Esophagus squamous epithelium (tissue), 5 donors: ENCODE data around the gene RPAP3. TPM values are rescaled to one million over a fixed set of nuclear protein-coding genes. Genes with fewer than 3 reads are reported as not detected.

Experiments
- DNase-seq: peaks from one replicate; lab custom pipeline; 2025; lab: John Stamatoyannopoulos, UW
- H3K27ac ChIP-seq, 4 donors: fragments of 200-600 bp; sonication (generic); one replicate each; pipeline ENCODE4 v1.5.1; 2016 to 2019; ENCODE audit warnings: mild to moderate bottlenecking in 1 of 4
- H3K27me3 ChIP-seq, 4 donors: fragments of 200-600 bp; sonication (generic); 1 replicate in 3 of 4; 2 replicates in 1 of 4; pipeline versions ENCODE4 v1.5.1 to v1.6.0; 2017 to 2021; ENCODE audit warnings: antibody characterized with exemption in 1 of 4
- H3K36me3 ChIP-seq, 3 donors: fragments of 200-600 bp; sonication (generic); one replicate each; pipeline ENCODE4 v1.5.1; 2016 to 2019
- H3K4me1 ChIP-seq, 3 donors: fragments of 200-600 bp; sonication (generic); one replicate each; pipeline ENCODE4 v1.5.1; 2017 to 2019
- H3K4me3 ChIP-seq, 4 donors: fragments of 200-600 bp; sonication (generic); 1 replicate in 3 of 4; 2 replicates in 1 of 4; pipeline ENCODE4 v1.5.1; 2016 to 2019; ENCODE audit warnings: mild to moderate bottlenecking in 2 of 4, moderate library complexity in 1 of 4
- H3K9me3 ChIP-seq, 3 donors: fragments of 200-600 bp; sonication (generic); one replicate each; pipeline ENCODE4 v1.5.1; 2016 to 2019
- POLR2A ChIP-seq, 4 donors: fragments of 450-650 bp; IDR thresholded peaks; one replicate each; pipeline ENCODE4 v1.6.1; 2017; ENCODE audit warnings: antibody characterized with exemption in 4 of 4, mild to moderate bottlenecking in 4 of 4, moderate library complexity in 3 of 4
- WGBS, 2 donors: methylation state at CpG; one replicate each; pipeline ENCODE4 v1.1.5; 2018; 5-methylcytosine and 5-hydroxymethylcytosine counted together
- intact Hi-C: fragments of 100-400 bp; cut with DNase I; formaldehyde crosslinking; loops from one replicate; pipeline ENCODE4 v1.15.0; 2022
- total RNA-seq, 4 donors: library from RNA; depleted of rRNA; stranded (reverse); fragments of >200 nt; gene quantifications; one replicate each; pipeline ENCODE4 v1.1.0, GENCODE V29; 2016
- TF ChIP-seq, protein P1 (sequence below), 6 experiments: fragments of 450-650 bp in 4 of 6; fragments of 200-600 bp in 2 of 6; sonication (generic) in 2 of 6; IDR thresholded peaks; one replicate each; pipeline ENCODE4 v1.5.1; 2016 to 2019; ENCODE audit warnings: antibody characterized with exemption in 6 of 6, mild to moderate bottlenecking in 4 of 6, moderate library complexity in 4 of 6
- donor health status: DM: yes; HTN: yes; CAD: no.

RPAP3 gene
- total RNA-seq, 4 donors from 2014 or later: 7.7 to 20.3 (median 17.7) TPM

DNA sequence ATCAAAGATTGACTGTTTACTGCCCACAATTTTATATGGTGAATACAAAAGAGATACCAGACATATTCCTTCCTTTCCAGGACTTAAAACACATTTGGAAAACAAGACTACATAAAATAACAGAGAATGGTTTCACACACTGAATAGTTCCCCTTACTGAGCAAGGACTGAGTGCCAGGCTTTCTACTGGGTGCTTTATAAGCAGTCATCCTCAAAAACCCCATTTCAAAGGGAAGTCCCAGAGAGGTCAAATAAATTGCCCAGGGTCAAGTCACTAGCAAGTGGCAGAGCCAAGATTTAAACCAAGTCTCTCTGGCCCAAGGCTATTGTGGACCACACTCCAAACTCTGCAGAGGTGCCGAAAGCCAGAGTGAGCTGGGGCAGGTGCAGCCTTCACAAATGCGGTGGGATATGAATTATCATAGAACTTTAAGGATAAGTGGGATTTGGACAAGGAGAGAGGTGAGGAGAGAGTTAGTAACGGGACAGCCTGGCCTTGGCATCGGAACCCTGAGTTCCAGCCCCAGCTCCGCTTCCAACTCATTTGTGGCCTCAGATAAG is 9.1 kb upstream of the RPAP3 start:
- Histone ChIP-seq H3K4me3 (no peak overlapping the region), H3K27me3 (no peaks in the 10 kb centered on the region), H3K36me3 (peaks cover 0 to 66% (median 0%) of the 10 kb centered on the region in 3 donors), H3K27ac (peak overlapping the region in 3 of 4 donors; percentile 86 to 89 (median 89)), H3K4me1 (peaks cover 26 to 51% (median 41%) of the 10 kb centered on the region in 3 donors), H3K9me3 (no peaks in the 10 kb centered on the region)
- 30 to 39% methylated on average over 5 of the region's 5 CpGs for WGBS, 2 donors
- TF ChIP-seq, protein P1, sequence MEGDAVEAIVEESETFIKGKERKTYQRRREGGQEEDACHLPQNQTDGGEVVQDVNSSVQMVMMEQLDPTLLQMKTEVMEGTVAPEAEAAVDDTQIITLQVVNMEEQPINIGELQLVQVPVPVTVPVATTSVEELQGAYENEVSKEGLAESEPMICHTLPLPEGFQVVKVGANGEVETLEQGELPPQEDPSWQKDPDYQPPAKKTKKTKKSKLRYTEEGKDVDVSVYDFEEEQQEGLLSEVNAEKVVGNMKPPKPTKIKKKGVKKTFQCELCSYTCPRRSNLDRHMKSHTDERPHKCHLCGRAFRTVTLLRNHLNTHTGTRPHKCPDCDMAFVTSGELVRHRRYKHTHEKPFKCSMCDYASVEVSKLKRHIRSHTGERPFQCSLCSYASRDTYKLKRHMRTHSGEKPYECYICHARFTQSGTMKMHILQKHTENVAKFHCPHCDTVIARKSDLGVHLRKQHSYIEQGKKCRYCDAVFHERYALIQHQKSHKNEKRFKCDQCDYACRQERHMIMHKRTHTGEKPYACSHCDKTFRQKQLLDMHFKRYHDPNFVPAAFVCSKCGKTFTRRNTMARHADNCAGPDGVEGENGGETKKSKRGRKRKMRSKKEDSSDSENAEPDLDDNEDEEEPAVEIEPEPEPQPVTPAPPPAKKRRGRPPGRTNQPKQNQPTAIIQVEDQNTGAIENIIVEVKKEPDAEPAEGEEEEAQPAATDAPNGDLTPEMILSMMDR (IDR thresholded peaks at IDR 0.05): no peak
- TF ChIP-seq POLR2A (IDR thresholded peaks at IDR 0.05): no peak
- DNase-seq: no peak
- intact Hi-C loops: loop anchor here (5.0 kb wide), 2 partner anchors 62 to 122 kb away; no protein-coding TSS in a partner anchor

DNA sequence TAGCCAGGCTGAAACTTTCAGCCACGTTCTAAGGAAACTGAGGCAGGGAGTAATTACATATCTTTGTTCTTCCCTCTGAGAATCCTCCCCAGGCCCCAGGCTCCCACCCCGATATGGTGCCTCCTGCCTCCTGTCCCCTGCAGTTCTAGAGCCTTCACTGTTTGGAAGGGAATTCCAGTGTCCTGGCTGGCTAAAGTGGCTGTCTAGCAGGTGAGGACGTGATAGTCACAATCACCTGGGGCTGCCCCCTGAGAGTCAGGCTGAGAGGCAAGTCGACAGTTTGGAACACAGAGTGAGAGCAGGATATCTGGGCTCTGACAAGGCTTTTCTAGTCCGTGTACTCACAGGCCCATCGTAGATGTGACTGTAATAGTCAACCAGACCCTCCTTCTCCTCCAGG is 6.3 kb upstream of the RPAP3 start:
- 87 to 89% methylated on average over 4 to 5 of the region's 6 CpGs for WGBS, 2 donors
- no peak overlapping the region for H3K4me3 ChIP-seq
- no peaks in the 10 kb centered on the region for H3K9me3 ChIP-seq
- no peak for DNase-seq
- peaks cover 16 to 46% (median 24%) of the 10 kb centered on the region in 3 donors for H3K4me1 ChIP-seq
- TF ChIP-seq, protein P1 (IDR thresholded peaks at IDR 0.05): no peak
- no peak for TF ChIP-seq POLR2A (IDR thresholded peaks at IDR 0.05)
- peaks cover 0 to 56% (median 0%) of the 10 kb centered on the region in 3 donors for H3K36me3 ChIP-seq
- intact Hi-C loops: no loop called here
- H3K27ac ChIP-seq: no peak overlapping the region
- no peaks in the 10 kb centered on the region for H3K27me3 ChIP-seq

DNA sequence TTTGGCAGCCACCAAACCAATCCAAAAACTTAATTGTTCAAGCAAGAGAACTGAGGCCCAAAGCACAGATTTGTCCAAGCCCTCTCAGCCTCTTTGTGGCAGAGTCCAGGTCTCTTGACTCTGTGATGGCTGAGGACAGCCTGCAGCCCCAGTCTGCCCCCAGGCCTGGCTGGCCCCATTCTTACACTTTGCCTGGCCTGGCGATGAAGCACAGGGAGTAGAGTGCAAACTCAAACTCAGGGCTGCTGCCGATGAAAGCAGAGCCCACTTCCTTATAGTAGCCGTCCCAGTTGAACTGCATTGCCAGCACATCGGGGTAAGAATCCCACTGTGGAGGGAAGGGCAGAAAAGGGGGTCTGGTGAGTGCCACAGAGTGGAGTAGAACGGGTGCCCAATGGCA is 5.6 kb upstream of the RPAP3 start:
- Histone ChIP-seq H3K27ac (no peak overlapping the region), H3K9me3 (no peaks in the 10 kb centered on the region), H3K4me1 (peaks cover 13 to 45% (median 18%) of the 10 kb centered on the region in 3 donors), H3K27me3 (no peaks in the 10 kb centered on the region), H3K4me3 (no peak overlapping the region), H3K36me3 (peaks cover 0 to 48% (median 0%) of the 10 kb centered on the region in 3 donors)
- TF ChIP-seq, protein P1 (IDR thresholded peaks at IDR 0.05): no peak
- intact Hi-C loops: no loop called here
- DNase-seq: no peak
- 93 to 95% methylated on average over 4 to 5 of the region's 5 CpGs for WGBS, 2 donors

DNA sequence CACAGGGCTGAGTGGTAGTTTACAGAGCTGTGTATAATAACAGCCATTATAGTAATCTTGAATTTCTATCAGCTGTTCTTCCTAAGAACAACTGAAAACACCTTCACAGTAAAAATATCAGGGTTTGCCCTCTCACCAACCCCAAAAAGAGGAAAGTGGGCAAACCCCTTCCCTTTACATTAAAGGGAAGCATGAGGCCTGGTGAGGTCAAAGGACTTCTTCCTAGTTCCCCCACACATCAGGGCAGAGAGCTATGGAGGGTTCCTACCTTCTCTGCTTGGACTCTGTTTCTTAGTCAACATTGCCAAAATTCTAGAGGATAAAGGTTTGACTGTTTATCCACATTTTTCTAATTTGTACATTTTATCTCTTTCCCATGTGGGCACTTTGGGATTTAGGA is 4.4 kb upstream of the RPAP3 start:
- H3K36me3 ChIP-seq: peaks cover 0 to 44% (median 0%) of the 10 kb centered on the region in 3 donors
- intact Hi-C loops: no loop called here

DNA sequence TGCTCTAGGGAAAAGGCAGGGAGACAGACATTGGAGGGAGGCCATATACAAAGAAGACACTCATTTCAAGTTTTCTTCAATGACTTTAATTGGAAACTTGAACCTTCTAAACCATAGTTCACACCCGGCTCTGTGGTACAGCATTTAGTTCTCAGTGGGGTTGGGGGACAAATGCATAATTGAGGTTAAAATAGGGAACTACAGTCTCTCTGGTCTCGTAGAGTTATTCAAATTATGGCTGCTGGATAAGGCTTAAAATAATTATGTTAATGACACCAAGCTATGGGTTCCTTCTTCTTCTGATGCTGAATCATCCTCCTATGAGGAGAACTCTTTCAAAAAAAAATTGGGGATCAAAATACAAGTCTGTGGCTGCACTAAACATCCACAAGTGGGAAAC is 3.8 kb upstream of the RPAP3 start:
- Histone ChIP-seq H3K27me3 (no peaks in the 10 kb centered on the region), H3K4me3 (no peak overlapping the region), H3K36me3 (peaks cover 0 to 44% (median 0%) of the 10 kb centered on the region in 3 donors), H3K4me1 (peaks cover 2 to 34% (median 5%) of the 10 kb centered on the region in 3 donors), H3K9me3 (no peaks in the 10 kb centered on the region), H3K27ac (no peak overlapping the region)
- 78 to 79% methylated on average over 2 of the region's 2 CpGs for WGBS, 2 donors
- intact Hi-C loops: no loop called here
- no peak for TF ChIP-seq POLR2A (IDR thresholded peaks at IDR 0.05)
- TF ChIP-seq, protein P1 (IDR thresholded peaks at IDR 0.05): no peak
- DNase-seq: no peak

More for the DNA sequence above, 4.4 kb upstream of the RPAP3 start:
- H3K4me1 ChIP-seq: peaks cover 6 to 34% (median 7%) of the 10 kb centered on the region in 3 donors
- no peak for DNase-seq
- no peaks in the 10 kb centered on the region for H3K27me3 ChIP-seq
- H3K9me3 ChIP-seq: no peaks in the 10 kb centered on the region
- no peak overlapping the region for H3K27ac ChIP-seq
- TF ChIP-seq, protein P1 (IDR thresholded peaks at IDR 0.05): no peak
- no peak for TF ChIP-seq POLR2A (IDR thresholded peaks at IDR 0.05)
- no peak overlapping the region for H3K4me3 ChIP-seq
